GM12873 (cell line): ENCODE data around the gene MUC5AC.

Experiments used
- CTCF ChIP-seq: IDR thresholded peaks from 2 replicates; pipeline ENCODE4 v1.5.1; 2012; ENCODE audit warnings: low read depth, mild to moderate bottlenecking, moderate library complexity, low read length, control low read depth; ENCODE audit not compliant: insufficient read depth; ENCODE audit errors: missing control alignments

Gene MUC5AC

GRCh38 chr11:1225386-1226225, 67.9 kb downstream of the MUC5AC start:
- no peak for TF ChIP-seq CTCF

GRCh38 chr11:1226226-1226985, 68.7 kb downstream of the MUC5AC start:
- TF ChIP-seq CTCF = no peak

DNA sequence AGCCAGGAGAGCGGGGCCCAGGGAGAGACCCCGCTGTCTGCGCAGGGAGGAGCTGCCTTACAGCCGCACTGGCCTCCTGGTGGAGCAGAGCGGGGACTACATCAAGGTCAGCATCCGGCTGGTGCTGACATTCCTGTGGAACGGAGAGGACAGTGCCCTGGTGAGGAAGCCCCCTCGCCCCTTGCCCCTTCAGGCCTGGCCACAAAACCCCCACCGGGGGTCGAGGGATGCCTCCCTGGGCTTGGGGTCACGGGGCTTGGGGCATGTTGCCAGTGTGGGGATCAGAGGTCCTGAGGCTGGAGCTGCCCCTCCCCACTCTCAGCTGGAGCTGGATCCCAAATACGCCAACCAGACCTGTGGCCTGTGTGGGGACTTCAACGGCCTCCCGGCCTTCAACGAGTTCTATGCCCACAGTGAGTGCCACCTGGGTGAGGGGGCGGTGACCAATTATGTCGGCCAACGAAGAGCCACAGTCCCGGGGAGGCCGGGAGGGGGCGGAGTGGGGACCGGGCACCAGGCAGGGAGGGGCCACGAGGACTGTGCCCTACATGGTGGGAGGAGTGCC, 69.3 kb downstream of the MUC5AC start:
- TF ChIP-seq CTCF = no peak

DNA sequence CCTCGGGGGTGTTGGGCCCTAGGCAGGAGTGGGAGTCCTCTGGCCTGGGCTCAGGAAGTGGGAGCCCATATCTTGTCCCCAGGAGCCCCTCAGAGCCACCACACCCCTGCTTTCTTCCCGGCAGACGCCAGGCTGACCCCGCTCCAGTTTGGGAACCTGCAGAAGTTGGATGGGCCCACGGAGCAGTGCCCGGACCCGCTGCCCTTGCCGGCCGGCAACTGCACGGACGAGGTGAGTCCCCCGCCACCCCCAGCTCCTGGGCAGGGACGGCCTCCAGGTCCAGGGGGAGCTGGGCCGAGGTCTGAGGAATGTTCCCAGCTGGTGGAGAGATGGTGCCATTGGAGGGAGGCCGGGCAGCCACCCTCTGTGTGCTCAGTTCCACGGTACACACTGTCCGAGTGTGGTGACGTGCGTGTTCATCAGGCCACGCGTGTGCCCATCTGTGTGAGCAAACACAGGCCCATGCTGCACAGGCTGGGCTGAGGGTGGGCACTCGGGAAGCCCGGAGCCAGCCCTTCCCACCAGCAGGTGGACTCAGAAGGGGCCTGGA, 69.9 kb downstream of the MUC5AC start:
- no peak for TF ChIP-seq CTCF

GRCh38 chr11:1228101-1228821, 70.5 kb downstream of the MUC5AC start:
- TF ChIP-seq CTCF = no peak

DNA sequence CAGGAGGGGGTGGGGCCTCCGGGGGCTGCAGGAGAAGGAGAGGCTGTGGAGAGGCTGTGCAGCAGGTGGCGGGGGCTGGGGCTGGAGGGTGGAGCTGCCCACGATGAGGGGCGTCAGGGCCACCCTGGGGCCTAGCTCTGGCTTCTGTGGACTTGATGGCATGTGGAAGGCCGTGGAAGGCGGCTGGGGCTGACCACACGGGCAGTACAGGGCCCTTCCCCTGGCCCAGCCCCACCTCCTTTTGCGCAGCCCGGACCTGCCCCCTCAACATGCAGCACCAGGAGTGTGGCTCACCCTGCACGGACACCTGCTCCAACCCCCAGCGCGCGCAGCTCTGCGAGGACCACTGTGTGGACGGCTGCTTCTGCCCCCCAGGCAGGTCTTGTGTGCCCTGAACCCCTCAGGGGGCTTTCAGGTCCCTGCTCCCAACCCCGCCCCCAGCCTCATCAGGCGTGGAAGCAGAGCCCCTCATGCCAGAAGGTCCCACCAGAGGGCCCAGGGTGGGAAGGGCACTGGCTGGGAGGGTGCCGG, 71.2 kb downstream of the MUC5AC start:
- no peak for TF ChIP-seq CTCF
